Osteoblast (primary cell): ENCODE measurements around the gene MICU2. TPM values are rescaled to one million over a fixed set of nuclear protein-coding genes. Genes with fewer than 3 reads are reported as not detected.

Experiments used
- DNase-seq: peaks from one replicate; pipeline ENCODE4 v3.0.0; 2011; ENCODE audit warnings: low spot score, mixed read lengths; ENCODE audit not compliant: insufficient read length; ENCODE audit errors: missing footprints
- H2AFZ ChIP-seq: 2 replicates; pipeline ENCODE4 v1.6.0; 2011; ENCODE audit warnings: mild to moderate bottlenecking, low read length
- H3K27ac ChIP-seq: 2 replicates; pipeline ENCODE4 v1.5.1; 2011; ENCODE audit warnings: mild to moderate bottlenecking, low read depth, low read length, moderate library complexity
- H3K27me3 ChIP-seq: 2 replicates; pipeline ENCODE4 v1.6.0; 2012; ENCODE audit warnings: mild to moderate bottlenecking, control low read depth, inconsistent platforms, low read length, moderate library complexity; ENCODE audit not compliant: insufficient read depth
- H3K36me3 ChIP-seq: 2 replicates; pipeline ENCODE4 v1.5.1; 2011; ENCODE audit warnings: mild to moderate bottlenecking, low read length, control low read depth, moderate library complexity; ENCODE audit not compliant: insufficient read depth
- H3K4me1 ChIP-seq: 2 replicates; pipeline ENCODE4 v1.5.1; 2011; ENCODE audit warnings: mild to moderate bottlenecking, low read length, control low read depth, moderate library complexity; ENCODE audit not compliant: insufficient read depth
- H3K4me2 ChIP-seq: 2 replicates; pipeline ENCODE4 v1.6.0; 2011; ENCODE audit warnings: mild to moderate bottlenecking, low read length; ENCODE audit not compliant: insufficient read depth
- H3K4me3 ChIP-seq: fragments of 200-600 bp; sonication (generic); 3 replicates; pipeline ENCODE4 v1.5.1; 2012; ENCODE audit warnings: mild to moderate bottlenecking, low read length, inconsistent platforms; ENCODE audit not compliant: insufficient read depth
- H3K79me2 ChIP-seq: 2 replicates; pipeline ENCODE4 v1.6.0; 2012; ENCODE audit warnings: mild to moderate bottlenecking, low read length, control low read depth, inconsistent platforms; ENCODE audit not compliant: insufficient read depth
- H3K9me3 ChIP-seq: 2 replicates; pipeline ENCODE4 v1.5.1; 2011; ENCODE audit warnings: low read depth, low read length, control low read depth
- H4K20me1 ChIP-seq: 2 replicates; pipeline ENCODE4 v1.6.0; 2012; ENCODE audit warnings: mild to moderate bottlenecking, low read length, control low read depth; ENCODE audit not compliant: insufficient read depth
- CTCF ChIP-seq: IDR thresholded peaks from 2 replicates; pipeline ENCODE4 v1.5.1; 2011; ENCODE audit warnings: mild to moderate bottlenecking, low read depth, low read length, moderate library complexity; ENCODE audit errors: extremely low read depth
- total RNA-seq: library from RNA; depleted of rRNA; stranded (reverse); fragments of >200 nt; gene quantifications from 2 replicates; pipeline ENCODE4 v1.2.3, GENCODE V29; 2012

Gene MICU2
- total RNA-seq, 1 donor: 46.0 TPM

- Histone ChIP-seq H4K20me1 (no peaks in the 10 kb centered on the region), H3K4me2 (no peak overlapping the region), H3K27me3 (no peaks in the 10 kb centered on the region), H3K79me2 (no peaks in the 10 kb centered on the region), H3K4me3 (no peak overlapping the region), H3K27ac (no peak overlapping the region), H3K9me3 (no peaks in the 10 kb centered on the region), H2AFZ (no peak overlapping the region), H3K36me3 (no peaks in the 10 kb centered on the region), H3K4me1 (no peaks in the 10 kb centered on the region)
- no peak for DNase-seq
- TF ChIP-seq CTCF: peak; percentile 46
Observed at GRCh38 chr13:21625366-21625765, 21.4 kb upstream of the MICU2 start.

GRCh38 chr13:21620861-21621260, 16.9 kb upstream of the MICU2 start:
- no peaks in the 10 kb centered on the region for H3K4me1 ChIP-seq
- H3K4me3 ChIP-seq: no peak overlapping the region
- peaks cover 4% of the 10 kb centered on the region for H3K27me3 ChIP-seq
- no peak overlapping the region for H2AFZ ChIP-seq
- H3K9me3 ChIP-seq: no peaks in the 10 kb centered on the region
- no peaks in the 10 kb centered on the region for H3K79me2 ChIP-seq
- no peak overlapping the region for H3K4me2 ChIP-seq
- DNase-seq: no peak
- H4K20me1 ChIP-seq: no peaks in the 10 kb centered on the region
- no peaks in the 10 kb centered on the region for H3K36me3 ChIP-seq
- no peak overlapping the region for H3K27ac ChIP-seq
- TF ChIP-seq CTCF: no peak

GRCh38 chr13:21619633-21620220, 15.8 kb upstream of the MICU2 start:
- Histone ChIP-seq H3K9me3 (no peaks in the 10 kb centered on the region), H3K4me1 (no peaks in the 10 kb centered on the region), H3K27me3 (peaks cover 4% of the 10 kb centered on the region), H4K20me1 (no peaks in the 10 kb centered on the region), H3K4me3 (no peak overlapping the region), H3K79me2 (no peaks in the 10 kb centered on the region), H2AFZ (no peak overlapping the region), H3K36me3 (no peaks in the 10 kb centered on the region), H3K27ac (no peak overlapping the region), H3K4me2 (no peak overlapping the region)
- no peak for DNase-seq
- no peak for TF ChIP-seq CTCF

- Histone ChIP-seq H4K20me1 (no peaks in the 10 kb centered on the region), H3K9me3 (no peaks in the 10 kb centered on the region), H3K4me1 (no peaks in the 10 kb centered on the region), H3K79me2 (no peaks in the 10 kb centered on the region), H3K27ac (no peak overlapping the region), H3K4me3 (no peak overlapping the region), H2AFZ (peak overlapping the region; percentile 33), H3K27me3 (peaks cover 4% of the 10 kb centered on the region), H3K4me2 (peak overlapping the region; percentile 16), H3K36me3 (no peaks in the 10 kb centered on the region)
- no peak for DNase-seq
- TF ChIP-seq CTCF: no peak
Observed at GRCh38 chr13:21616880-21617279, 12.9 kb upstream of the MICU2 start.
